Measurements from ENCODE around the gene MME.
"Not testable (repeated sequence)": the region's sequence is repeated elsewhere in the genome, so short reads cannot be mapped to it uniquely, and the experiment has no call there.

MME gene

DNA sequence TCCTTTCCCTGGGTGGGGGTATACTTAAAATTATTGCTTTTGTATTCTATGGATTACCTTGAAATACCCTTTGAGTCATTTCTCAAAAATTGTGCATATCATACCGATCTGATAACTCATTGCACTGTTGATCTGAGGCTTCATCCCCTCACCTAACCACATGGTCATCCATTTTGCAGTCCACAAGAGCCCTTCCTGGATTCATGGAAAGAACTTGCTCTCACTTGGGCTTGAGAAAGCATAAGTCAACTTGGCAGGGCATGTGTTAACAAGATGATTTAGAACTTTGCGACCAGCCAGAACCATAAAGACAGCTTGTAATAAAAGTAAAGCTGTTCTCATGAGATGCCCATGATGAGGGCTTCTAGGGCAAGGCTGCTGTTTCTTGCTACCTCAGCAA lies 22.2 kb downstream of the MME start:
- Mint-ChIP-seq H3K4me1 (ENCODE audit: low read depth) (no peaks in the 10 kb centered on the region), H3K36me3 (ENCODE audit: low read depth) (no peaks in the 10 kb centered on the region), H3K27me3 (no peaks in the 10 kb centered on the region), H3K27ac (no peak overlapping the region), H3K9me3 (peaks cover 10% of the 10 kb centered on the region), H3K4me3 (no peak overlapping the region)

DNA sequence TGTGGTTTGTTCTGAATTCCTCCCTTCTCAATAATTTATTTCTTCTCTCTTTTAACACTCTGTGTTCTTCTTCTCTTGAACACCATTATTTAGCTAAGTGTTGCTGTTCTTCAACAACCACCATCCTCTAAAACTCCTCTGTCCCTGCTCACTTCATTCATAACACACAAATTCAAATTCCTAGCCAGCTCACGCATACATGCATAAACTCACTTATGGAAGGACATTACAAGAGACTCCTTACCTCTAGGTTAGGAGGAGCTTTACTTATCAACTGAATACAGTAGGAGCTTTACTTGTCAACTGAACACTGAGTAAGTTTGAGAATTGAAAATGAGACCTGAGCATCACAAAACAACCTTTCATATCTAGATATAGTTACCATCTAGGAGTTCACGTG lies 23.6 kb downstream of the MME start:
- no peaks in the 10 kb centered on the region for H3K27me3 Mint-ChIP-seq
- no peak overlapping the region for H3K27ac Mint-ChIP-seq
- H3K4me1 Mint-ChIP-seq (ENCODE audit: low read depth), result no peaks in the 10 kb centered on the region
- H3K36me3 Mint-ChIP-seq (ENCODE audit: low read depth), result no peaks in the 10 kb centered on the region
- peaks cover 9% of the 10 kb centered on the region for H3K9me3 Mint-ChIP-seq
- no peak overlapping the region for H3K4me3 Mint-ChIP-seq

DNA sequence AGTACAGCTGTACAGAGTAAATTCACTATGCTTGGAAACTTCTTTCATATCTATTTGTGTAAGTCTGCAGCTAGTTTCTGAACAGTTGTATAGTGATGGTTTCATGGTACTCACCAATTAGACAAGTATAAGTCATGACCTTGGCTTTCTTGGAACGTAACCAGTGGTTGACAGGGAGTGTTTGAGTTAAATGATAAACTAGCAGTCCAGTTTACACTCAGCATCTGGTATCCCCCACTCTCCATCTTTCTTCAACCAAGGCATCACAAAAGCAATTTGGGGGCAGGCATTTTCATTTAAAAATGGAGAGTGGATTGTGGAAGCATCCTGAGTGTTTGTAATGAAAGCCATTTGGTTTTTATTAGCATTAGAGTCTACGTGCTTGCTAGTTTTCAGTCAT lies 26.0 kb downstream of the MME start:
- Mint-ChIP-seq H3K27me3 (no peaks in the 10 kb centered on the region), H3K4me3 (no peak overlapping the region), H3K4me1 (ENCODE audit: low read depth) (peaks cover 5% of the 10 kb centered on the region), H3K27ac (no peak overlapping the region), H3K9me3 (peaks cover 4% of the 10 kb centered on the region), H3K36me3 (ENCODE audit: low read depth) (no peaks in the 10 kb centered on the region)

DNA sequence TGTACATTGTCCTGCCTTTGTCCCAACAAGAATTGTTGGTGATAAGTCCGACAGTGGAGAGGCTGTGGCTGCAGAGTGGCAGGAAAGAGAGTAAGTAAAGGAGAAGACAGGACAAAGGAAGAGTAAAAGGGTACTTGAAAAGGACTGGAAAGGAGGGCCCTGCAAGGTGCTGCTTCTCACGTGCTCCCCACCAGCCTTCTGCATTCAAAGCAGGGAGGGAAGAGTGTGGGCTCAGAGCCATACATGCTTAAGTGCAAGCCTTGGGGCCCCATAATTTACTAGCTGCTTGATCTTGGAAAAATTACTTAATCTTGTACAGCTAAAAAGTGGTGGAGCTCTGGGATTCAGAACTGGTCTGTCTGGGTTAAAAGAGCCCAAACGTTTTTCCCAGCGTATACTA lies 29.9 kb downstream of the MME start:
- H3K9me3 Mint-ChIP-seq, result peaks cover 4% of the 10 kb centered on the region
- H3K36me3 Mint-ChIP-seq (ENCODE audit: low read depth), result no peaks in the 10 kb centered on the region
- H3K4me3 Mint-ChIP-seq, result no peak overlapping the region
- H3K4me1 Mint-ChIP-seq (ENCODE audit: low read depth), result peaks cover 18% of the 10 kb centered on the region
- H3K27me3 Mint-ChIP-seq, result no peaks in the 10 kb centered on the region
- H3K27ac Mint-ChIP-seq, result no peak overlapping the region

DNA sequence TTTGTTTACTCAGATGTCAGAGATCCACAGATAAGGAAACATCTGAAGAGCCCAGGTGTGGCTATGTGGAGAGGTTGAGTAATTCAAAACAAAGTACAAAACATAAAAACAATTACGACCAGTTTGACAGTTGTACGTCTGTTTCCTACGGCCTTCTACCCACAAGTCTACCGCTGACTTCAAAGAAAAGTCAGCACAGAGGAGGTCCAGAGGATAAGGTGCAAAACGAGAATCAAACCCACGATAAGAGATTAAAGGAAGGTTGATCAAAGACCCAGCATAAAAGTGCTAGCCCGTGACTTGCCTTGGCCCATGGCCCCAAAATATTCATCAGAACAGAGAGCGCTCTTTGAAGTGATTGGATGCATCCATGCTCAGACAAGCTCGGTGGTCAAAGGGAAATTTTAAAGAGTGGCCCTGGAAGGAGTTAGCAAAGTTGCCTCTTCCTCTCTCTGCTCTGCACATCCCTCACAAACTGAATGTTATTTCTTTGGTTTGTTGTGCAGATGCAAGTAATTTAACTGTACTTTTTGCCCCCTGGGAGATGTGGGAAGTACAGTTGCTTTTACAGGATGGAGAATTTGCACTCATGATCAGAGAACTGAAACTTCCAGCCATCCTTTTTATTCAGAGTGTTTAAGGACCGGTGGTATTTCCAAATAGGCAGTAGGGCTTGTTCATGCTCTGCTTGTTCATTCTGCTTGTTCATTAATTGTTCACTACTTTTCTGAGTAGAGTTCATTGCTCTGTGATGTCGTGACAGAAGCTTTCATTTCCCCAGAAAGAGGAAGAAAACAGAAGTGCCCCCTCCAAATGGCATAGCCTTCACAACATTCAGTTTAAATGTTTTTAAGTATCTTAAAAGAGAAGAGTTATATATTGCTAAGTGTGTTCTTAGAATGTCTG lies 31.1 kb downstream of the MME start:
- Mint-ChIP-seq H3K27me3 (no peaks in the 10 kb centered on the region), H3K27ac (no peak overlapping the region), H3K4me3 (no peak overlapping the region), H3K4me1 (ENCODE audit: low read depth) (peaks cover 18% of the 10 kb centered on the region), H3K9me3 (peaks cover 4% of the 10 kb centered on the region), H3K36me3 (ENCODE audit: low read depth) (no peaks in the 10 kb centered on the region)

DNA sequence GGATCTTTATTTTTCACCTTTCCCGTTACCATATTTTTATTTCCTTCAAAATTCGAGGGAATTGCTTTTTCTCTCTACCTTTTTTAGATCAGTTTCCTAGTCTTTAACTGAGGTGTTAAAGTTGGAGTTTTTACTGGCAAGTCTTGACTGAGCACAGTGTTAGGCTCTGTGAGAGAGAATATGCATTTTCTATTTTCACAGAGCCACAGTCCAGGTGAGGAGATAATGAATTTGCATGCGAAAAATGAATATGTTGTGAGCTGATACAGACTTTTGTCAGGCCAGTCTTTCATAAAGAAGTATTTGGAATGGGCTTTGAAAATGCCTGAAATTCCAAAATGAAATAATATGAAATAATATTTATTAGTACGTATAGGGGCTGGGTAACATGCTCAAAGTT lies 31.9 kb downstream of the MME start:
- H3K27me3 Mint-ChIP-seq, result no peaks in the 10 kb centered on the region
- no peak overlapping the region for H3K4me3 Mint-ChIP-seq
- H3K9me3 Mint-ChIP-seq, result peaks cover 4% of the 10 kb centered on the region
- peaks cover 18% of the 10 kb centered on the region for H3K4me1 Mint-ChIP-seq (ENCODE audit: low read depth)
- H3K36me3 Mint-ChIP-seq (ENCODE audit: low read depth), result no peaks in the 10 kb centered on the region
- H3K27ac Mint-ChIP-seq, result no peak overlapping the region

DNA sequence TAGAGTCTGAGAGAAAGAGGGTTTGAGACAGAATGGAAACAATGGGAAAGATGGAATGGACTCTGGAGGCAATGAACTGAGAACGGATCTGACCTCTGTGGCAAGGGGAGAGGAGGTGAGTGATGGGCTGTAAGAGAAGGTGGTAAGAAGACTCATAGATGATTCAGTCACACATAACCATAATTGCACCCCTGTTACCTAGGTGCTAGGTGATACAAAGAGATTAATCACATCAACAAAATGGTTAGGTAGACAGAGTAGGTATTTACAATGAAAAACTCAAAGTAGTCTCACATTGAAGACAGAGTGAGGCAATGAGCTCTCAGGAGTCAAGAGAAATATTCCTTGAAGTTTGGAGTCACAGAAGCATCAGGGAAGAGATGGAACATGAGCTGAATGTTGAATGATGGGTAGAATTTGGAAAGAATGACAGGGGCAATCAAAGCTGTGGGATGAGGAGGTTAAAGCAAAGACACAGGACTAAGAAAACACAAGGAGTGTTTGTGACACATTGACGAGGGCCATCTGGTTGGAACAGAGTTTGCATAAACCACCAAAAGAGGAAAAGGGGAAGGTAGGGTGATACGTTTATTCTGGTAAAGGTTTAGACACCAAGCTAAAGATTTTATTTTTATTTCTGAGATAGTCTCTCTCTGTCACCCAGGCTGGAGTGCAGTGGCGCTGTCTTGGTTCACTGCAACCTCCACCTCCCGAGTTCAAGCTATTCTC lies 32.7 kb downstream of the MME start:
- Mint-ChIP-seq H3K27ac (no peak overlapping the region), H3K36me3 (ENCODE audit: low read depth) (no peaks in the 10 kb centered on the region), H3K27me3 (no peaks in the 10 kb centered on the region), H3K4me3 (peak overlapping the region; percentile 11), H3K4me1 (ENCODE audit: low read depth) (peaks cover 18% of the 10 kb centered on the region), H3K9me3 (peaks cover 4% of the 10 kb centered on the region)

DNA sequence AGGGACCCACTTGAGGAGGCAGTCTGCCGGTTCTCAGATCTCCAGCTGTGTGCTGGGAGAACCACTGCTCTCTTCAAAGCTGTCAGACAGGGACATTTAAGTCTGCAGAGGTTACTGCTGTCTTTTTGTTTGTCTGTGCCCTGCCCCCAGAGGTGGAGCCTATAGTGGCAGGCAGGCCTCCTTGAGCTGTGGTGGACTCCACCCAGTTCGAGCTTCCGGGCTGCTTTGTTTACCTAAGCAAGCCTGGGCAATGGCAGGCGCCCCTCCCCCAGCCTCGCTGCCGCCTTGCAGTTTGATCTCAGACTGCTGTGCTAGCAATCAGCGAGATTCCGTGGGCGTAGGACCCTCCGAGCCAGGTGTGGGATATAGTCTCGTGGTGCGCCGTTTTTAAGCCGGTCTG lies 44.6 kb downstream of the MME start:
- H3K27ac Mint-ChIP-seq; H3K4me1 Mint-ChIP-seq (ENCODE audit: low read depth); H3K9me3 Mint-ChIP-seq; H3K4me3 Mint-ChIP-seq; H3K27me3 Mint-ChIP-seq; H3K36me3 Mint-ChIP-seq (ENCODE audit: low read depth): not testable (repeated sequence)

DNA sequence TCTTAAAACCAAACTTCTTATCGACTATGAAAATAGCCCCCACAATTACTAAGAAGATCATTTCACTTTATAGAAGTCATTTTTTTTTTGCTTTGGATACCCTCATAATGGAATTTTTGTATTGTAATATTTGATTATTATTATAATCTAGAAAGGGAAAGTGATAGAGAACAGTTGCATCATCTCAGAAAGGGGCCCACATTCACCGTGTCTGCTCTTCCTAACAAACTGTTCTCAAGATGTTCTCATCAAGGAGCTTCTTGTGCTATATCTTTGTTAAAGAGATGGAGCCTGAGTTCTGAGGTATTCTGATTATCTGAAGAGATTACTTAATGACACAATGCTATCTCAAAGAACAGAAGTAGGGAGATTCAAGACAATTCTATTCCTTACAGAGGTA lies 49.3 kb downstream of the MME start:
- Mint-ChIP-seq H3K27ac (no peak overlapping the region), H3K27me3 (no peaks in the 10 kb centered on the region), H3K9me3 (peaks cover 3% of the 10 kb centered on the region)

DNA sequence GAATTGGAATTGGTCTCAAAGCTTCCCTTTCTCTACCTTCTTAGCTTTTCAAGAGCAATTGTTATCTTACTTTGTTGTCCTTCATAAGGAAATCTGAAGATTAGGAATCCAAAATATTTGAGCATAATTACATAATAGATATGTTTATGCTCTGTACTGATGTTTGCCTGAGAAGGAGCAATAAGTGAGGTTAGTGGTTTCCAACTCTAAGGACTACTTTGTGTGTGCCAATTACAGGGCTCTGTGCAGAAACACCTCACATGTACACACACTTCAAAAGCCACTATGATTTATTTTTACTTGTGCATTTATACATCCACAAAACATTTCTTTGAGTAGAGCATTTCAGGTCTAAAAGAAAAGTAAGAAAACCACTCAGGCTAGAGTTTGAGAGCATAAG lies 49.9 kb downstream of the MME start:
- no peaks in the 10 kb centered on the region for H3K27me3 Mint-ChIP-seq
- no peaks in the 10 kb centered on the region for H3K36me3 Mint-ChIP-seq (ENCODE audit: low read depth)
- peaks cover 3% of the 10 kb centered on the region for H3K9me3 Mint-ChIP-seq
- H3K4me3 Mint-ChIP-seq, result no peak overlapping the region
- H3K4me1 Mint-ChIP-seq (ENCODE audit: low read depth), result peaks cover 4% of the 10 kb centered on the region
- no peak overlapping the region for H3K27ac Mint-ChIP-seq

More for the DNA sequence above, 49.3 kb downstream of the MME start:
- H3K36me3 Mint-ChIP-seq (ENCODE audit: low read depth), result no peaks in the 10 kb centered on the region
- peaks cover 4% of the 10 kb centered on the region for H3K4me1 Mint-ChIP-seq (ENCODE audit: low read depth)
- H3K4me3 Mint-ChIP-seq, result no peak overlapping the region

DNA sequence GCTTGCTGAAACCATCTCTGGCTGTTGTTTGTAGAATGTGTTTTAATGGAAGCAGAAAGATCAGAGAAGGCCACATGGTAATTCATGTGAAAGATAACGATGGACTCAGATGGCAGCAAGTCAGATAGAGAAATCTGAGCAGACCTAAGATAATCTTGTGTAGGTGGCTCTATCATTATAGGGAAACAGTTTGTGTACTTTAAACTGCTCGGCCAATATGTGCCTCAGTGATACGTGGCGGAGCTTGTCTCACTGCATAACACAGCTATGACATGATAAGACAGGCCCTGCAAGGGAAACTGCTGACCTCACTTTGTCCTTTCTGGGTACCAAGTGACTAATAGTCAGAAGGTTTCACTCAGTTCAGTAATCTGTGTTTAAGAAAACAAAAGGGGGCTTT lies 51.0 kb downstream of the MME start:
- Mint-ChIP-seq H3K9me3 (peaks cover 3% of the 10 kb centered on the region), H3K27ac (no peak overlapping the region), H3K4me3 (no peak overlapping the region), H3K36me3 (ENCODE audit: low read depth) (no peaks in the 10 kb centered on the region), H3K4me1 (ENCODE audit: low read depth) (peaks cover 4% of the 10 kb centered on the region), H3K27me3 (no peaks in the 10 kb centered on the region)

DNA sequence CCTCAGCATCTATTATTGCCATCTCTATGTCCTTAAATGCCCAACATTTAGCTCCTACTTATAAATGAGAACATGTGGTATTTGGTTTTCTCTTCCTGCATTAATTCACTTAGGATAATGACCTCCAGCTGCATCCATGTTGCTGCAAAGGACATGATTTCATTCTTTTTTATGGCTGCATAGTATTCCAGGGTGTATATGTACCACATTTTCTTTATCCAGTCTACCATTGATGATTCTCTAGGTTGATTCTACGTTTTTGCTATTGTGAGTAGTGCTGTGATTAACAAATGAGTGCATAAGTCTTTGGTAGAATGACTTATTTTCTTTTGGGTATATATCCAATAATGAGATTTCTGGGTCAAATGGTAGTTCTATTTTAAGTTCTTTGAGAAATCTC lies 54.2 kb downstream of the MME start:
- H3K4me1 Mint-ChIP-seq (ENCODE audit: low read depth); H3K27me3 Mint-ChIP-seq; H3K36me3 Mint-ChIP-seq (ENCODE audit: low read depth); H3K4me3 Mint-ChIP-seq; H3K27ac Mint-ChIP-seq; H3K9me3 Mint-ChIP-seq: not testable (repeated sequence)

DNA sequence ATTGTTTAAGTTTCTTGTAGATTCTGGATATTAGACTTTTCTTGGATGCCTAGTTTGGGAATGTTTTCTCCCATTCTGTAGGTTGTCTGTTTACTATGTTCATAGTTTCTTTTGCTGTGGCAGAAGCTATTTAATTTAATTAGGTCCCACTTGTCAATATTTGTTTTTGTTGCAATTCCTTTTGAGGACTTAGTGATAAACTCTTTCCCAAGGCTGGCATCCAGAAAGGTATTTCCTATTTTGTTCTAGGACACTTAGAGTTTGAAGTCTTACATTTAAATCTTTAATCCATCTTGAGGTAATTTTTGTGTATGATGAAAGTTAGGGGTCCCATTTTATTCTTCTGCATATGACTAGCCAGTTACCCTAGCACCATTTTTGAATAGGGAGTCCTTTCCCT lies 54.9 kb downstream of the MME start:
- no peaks in the 10 kb centered on the region for H3K36me3 Mint-ChIP-seq (ENCODE audit: low read depth)
- no peak overlapping the region for H3K27ac Mint-ChIP-seq
- H3K4me1 Mint-ChIP-seq (ENCODE audit: low read depth), result peaks cover 4% of the 10 kb centered on the region

DNA sequence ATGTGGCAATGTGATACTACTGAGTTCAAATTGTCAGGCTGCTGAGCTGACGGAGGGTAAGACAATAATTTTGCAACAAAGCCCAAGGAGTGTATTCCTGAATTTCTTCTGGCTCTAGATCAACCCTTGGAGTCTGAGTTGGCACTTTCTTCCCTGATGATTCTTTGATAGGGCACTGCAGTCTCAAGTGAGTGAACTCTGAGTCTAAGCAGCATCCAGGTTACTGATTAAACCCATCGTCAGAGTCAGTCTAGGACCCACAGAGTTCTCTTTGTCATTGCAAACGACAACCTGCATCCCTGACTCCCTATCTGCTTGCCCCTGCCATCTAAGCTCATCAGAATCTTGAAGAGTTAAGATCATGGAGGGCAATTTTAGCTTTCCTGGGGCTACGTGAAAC lies 58.6 kb downstream of the MME start:
- Mint-ChIP-seq H3K36me3 (ENCODE audit: low read depth) (no peaks in the 10 kb centered on the region), H3K27me3 (no peaks in the 10 kb centered on the region)

More for the DNA sequence above, 54.9 kb downstream of the MME start:
- no peak overlapping the region for H3K4me3 Mint-ChIP-seq
- H3K27me3 Mint-ChIP-seq, result no peaks in the 10 kb centered on the region
- H3K9me3 Mint-ChIP-seq, result peaks cover 3% of the 10 kb centered on the region

DNA sequence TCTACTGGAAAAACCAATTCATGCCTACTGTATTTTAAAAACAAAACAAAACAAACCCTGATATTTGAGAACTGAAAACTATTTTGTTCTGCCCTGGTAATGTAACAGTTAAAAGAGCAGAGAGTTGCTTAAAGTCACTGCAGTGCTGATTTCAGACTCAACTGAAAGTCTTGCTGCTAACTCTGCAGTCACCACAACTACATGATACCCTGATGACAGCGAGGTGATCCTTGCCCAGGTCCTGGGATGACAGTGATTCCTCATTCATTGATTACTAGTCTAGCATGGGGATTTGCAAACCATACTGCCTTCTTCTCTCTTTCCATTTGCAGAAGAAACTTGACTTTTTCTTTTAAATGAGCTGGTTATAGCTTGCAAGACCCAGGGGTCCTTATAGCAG lies 67.5 kb downstream of the MME start:
- H3K4me1 Mint-ChIP-seq (ENCODE audit: low read depth), result no peaks in the 10 kb centered on the region
- no peaks in the 10 kb centered on the region for H3K27me3 Mint-ChIP-seq
- H3K27ac Mint-ChIP-seq, result no peak overlapping the region
- H3K9me3 Mint-ChIP-seq, result no peaks in the 10 kb centered on the region
- H3K36me3 Mint-ChIP-seq (ENCODE audit: low read depth), result no peaks in the 10 kb centered on the region
- H3K4me3 Mint-ChIP-seq, result no peak overlapping the region

More for the DNA sequence above, 58.6 kb downstream of the MME start:
- Mint-ChIP-seq H3K9me3 (peaks cover 3% of the 10 kb centered on the region), H3K4me3 (no peak overlapping the region), H3K4me1 (ENCODE audit: low read depth) (no peaks in the 10 kb centered on the region), H3K27ac (no peak overlapping the region)

Data from stimulated activated naive CD8-positive, alpha-beta T cell treated with anti-CD3 and anti-CD28 coated beads, Interleukin-15, Interleukin-2, amounts not matched to agents 100 ng/mL and 50 ng/mL, for 24 hours (primary cell).